Measurements from ENCODE around the gene DSCAML1.

DSCAML1 gene

DNA sequence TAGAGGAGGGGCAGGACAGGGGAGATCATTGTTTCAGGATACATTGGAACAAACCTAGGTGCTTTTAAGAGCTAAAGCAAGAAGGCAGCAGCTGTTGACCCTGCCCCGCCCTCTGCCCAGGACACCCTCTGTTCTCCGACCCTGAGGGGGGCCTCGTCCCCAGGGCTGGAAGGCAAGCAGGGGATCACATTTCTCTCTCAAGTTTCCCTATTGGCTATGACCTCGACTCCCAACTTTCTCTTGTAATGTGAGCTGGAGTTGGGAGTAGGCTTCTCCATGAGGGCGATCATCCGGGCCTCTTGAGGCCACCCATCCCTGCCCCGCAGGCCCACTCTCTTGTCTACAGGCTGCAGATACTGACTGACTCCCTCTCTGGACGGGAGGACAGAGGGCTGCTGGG is 37.7 kb downstream of the DSCAML1 start:
- DNase-seq, result no peak

DNA sequence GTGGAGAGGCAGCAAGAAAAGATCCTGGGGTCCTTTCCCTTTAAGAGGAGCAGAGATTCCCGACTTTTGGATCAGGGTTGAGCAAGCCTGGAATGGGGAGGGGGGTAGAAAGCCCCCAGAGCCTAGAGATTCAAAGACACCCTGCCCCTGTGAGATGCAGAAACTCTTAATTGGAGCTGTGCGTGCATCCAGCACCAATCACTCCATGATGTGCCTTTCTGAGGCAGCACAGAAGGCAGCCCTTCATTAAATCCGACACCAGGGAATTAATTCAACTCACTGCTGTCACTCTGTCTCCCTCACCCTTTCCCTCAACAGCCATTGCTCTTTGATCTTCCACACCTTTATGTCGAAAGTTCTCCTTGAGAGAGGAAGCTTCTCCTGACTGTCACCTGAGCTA is 43.0 kb downstream of the DSCAML1 start:
- DNase-seq, result no peak

DNA sequence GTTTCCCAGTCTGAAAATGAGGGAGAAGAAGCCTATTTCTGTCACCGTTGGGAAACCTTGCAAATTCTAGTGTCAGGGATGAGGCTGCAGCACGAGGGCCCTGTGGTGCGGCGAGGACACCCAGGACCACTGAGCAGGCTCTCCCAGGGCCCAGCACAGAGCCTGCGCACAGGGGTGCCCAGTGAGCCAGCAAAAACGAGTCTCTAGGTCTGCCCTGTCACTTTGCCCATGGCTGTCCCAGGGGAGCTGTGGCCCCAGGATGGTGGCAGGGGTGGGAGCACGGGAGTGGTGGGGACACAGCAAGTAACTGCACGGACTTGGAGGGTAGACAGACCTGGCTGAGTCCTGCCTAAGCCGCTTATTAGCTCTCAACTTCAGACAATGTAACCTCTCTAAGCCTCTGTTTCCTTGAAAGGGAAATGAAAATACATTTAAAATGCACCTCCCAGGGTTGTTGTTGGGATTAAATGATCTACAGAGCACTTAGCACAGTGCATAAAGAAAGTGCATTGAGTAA is 44.2 kb downstream of the DSCAML1 start:
- no peak for DNase-seq

DNA sequence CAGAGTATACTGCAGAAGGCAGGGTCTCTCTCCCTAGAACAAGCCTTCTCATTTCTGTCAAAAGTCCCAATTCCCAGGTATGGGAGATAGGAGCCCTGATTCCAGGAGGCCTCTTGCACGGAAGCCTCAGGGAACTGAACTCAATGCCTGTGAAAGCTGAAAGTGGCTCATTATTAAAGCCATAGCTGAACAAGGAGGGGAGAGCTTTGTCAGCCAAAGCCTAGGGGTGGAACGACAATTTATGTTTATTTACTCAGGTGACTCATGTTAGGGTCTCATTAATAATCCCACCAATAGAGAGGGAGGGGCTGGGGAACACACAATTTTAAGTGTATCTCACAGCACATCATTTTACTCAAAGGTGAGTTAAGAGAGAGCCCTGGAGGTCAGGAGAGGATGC is 44.9 kb downstream of the DSCAML1 start:
- DNase-seq, result no peak

DNA sequence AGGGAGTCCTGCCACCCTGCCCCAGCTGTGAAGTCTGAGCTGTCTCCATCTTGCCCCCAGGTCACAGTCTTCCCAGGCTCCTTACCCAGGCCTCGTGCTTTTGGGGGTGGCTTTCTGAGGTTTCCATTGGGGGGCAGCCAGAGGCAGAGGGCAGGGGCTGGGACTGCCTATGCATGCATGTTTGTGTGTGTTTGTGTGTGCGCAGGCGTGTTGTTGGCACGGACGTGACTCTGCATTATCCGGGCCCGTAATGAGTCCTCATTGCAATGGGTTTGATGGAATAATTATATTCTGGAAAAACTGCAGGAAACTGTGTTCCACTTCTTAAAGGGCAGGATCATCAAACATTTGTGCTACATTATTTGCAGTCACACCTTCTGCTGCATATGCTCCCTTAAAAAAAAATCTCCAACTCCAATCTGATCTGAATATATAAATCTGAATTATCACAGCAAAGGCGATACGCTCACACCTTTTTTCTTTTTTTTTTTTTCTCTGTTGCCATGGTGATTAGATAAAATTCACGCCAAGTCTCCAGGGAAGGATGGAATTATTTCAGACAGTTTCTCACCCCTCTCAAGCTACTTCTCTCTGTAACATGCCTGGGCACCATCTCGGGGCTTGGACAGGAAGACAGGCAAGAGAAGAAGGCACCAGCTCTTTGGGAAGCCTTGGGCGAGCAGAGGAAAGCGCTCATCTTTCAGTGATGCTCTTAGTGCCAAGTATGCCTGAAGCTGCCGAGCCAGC is 45.9 kb downstream of the DSCAML1 start:
- DNase-seq, result no peak

DNA sequence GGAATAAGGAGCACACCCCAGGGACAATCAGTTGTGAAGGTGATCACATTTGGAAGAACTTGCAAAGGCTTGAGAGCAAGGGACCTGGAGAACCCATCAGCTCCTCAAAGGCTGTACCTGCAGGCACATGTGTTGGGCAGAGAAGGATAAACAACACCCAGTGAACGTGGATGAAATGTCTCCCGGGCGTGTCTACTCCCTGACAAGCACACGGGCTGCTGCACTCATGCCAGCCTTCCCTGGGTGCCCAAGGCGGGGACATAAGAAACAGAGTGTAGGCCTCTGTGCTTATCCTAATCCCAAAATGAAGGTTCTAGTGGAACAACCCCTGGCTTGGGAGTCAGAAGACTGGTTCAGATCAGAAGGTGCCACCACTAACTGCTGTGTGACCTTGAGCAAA is 46.7 kb downstream of the DSCAML1 start:
- no peak for DNase-seq

DNA sequence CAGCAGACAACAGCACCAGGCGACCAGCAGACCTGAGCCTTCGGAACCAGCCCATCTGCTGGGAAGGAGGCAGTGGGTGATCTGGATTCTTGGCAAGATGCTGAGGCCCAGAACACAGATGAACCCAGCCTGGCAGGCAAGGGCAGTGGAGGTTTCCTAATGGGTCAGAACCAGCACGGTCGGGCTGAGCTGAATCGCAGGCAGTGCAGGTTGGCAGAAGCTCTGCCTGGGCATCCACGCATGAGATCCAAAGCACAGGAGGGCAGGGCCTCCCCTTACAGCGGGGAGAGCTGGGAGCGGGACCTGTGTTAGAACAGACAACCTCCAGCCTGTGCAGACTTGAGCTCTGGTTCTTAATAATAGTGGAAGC is 47.5 kb downstream of the DSCAML1 start:
- DNase-seq, result no peak

DNA sequence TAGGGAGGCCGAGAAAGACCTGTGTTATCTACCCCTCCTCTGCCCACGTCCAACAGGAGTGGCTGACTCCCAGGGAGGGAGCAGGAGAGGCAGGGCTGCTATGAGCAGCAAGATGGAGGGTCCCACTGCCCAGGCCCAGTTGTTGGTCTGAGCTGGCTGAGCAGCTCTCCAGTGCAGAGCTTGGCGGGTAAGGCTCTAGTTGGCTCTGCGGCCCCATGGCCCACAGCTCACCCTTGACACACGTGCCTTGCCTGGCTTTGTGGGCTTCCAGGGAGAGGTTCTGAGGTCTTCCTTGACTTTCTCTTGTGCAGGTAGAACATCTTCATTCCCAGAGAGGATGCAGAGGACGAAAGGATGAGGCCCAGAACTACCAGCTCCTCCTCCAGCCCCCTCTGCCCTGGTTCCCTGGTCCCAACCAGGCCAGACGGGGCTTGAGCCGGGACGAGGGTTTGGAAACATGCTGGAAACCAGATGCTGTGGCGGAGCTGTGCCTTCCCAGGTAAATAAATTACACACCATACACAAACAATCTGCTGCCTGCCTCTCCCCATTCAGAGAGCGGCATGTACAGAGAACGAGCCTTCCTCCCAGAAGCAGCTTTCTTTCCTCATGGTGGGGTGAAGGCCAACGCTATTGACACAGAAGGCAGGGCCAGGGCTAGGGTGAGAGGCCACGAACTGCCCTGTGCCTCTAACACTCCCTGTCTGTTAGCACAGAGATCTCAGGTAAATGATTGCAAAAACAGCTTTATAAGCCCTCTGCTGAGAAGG is 48.1 kb downstream of the DSCAML1 start:
- DNase-seq, result no peak

DNA sequence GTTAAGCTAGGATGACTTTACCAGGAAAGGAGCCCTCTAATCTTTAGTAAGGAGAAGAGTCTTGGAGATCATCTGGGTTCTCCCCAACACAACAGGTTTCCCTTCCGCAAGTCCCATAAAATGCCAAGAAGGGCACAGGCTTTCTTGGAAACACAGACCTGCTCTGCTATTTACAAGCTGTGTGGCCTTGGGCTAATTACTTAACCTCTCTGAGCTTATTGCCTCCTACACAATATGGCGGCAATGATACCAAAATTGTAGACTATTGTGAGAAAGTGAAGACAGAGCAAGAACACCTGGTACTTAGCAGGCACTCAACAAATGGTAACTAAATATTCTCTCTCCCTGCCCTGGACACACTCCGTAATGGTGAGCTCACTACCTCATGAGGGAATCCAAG is 49.1 kb downstream of the DSCAML1 start:
- DNase-seq, result no peak

DNA sequence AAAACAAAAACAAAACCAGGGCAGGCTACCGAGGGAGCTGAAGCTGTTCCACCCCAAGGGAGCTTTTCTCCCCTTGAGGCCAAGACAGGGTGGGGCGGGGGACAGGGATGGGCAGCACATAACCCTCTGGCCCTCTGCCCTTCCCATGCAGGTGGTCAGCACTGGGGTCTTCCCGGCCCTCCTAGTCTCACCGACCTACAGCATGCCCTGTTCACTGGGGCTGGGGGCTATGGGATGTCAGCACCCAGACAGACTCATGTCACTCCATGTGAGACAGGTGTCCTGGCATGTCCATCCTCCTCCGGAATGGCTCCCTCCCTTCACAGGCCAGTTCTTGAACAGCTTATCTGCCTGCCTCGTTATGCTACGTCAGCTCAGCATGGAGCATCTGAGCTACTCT is 51.7 kb downstream of the DSCAML1 start:
- DNase-seq, result no peak

DNA sequence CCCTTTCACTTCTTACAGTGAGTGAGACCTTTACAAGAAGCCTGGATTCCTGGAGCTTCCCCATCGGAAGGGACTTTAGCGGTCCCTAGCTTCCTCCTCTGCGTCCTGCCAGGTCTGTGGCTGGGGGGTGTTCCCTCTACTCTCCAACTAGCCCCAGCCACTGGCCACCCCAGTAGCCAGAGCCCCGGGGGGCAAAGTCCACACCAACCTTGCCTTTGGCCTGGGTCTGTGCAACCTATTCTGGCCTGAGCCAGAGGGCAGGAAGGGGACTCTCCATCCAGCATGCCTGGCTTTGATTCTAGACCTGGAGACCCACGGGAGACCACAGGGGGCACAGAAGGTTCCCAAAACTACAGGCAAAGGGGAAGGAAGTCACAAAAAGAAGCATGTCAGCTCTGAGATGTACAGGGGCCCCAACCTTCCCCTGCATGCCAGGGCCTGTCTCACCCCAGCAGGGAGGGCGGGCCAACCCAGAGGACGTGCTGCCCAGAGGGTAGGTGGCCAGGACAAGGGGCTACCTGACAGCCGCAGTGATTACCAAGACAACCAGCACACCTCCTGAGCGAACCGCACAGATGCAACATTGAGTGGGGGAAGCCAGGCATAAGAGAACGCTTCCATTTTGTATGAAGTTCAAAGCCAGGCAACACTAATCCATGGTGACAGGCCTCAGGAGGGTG is 52.4 kb downstream of the DSCAML1 start:
- no peak for DNase-seq

DNA sequence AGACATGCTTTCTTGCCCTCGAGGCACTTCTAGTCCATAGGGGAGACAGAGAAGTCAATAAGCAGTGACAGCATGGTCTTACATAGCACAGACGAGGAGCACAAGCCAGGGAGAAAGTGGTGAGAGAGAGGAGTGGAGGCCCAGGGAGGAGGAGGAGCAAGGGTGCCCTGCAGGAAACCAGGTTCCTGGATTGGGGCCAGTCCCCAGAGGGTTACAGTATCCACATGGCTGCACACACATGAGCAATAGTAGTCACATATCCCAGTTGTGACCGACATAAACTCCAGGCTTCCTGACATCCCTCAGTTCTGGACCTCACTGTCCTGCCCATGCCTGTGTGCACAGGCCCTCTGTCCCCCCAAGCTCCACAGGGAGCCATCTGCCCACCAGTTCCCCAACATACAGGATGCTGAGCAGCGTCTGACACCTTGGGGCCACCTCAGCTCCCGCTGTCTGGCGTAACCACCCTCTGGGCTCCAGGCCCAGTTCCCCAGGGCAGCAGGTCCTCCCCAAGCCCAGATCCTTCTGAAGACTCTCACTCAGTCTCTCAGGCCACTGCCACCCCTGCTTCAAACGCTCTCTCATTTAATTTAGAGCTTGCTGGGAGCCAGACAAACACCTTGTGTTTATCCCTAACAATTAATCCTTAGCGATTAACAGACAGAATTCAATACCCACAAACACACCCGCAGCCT is 53.7 kb downstream of the DSCAML1 start:
- DNase-seq, result no peak

DNA sequence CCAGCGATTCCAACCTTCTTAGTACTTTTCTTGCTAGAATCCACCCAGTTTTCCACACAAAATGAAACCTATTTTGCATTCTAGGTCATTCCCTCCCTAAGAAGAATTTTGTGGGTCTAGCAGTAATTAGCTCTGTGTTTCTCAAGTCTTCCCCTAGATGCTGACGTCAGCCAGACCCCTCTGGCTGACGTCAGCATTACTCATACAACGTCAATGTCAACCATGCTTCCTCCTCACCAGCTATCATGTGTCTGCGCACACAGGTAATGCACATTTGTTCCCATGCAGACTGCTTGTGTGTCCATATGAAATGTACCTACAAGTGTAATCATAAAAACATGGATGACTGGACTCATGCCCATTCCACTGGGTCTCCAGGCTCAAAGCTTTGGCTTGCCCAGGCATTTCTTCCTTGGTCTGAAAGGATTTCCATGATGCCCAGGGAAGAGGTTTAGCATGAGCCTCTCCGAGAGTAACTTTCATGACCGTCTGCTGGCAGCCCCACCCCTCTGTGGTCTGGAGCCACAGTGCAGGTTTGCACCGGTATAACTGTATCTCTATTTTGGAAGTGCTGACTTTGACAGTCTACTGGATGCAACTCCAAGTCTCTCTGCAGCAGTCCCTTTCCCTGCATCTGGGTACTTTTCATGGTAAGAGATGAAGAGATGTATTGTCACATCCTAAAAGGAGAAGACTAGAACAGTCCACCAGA is 58.6 kb downstream of the DSCAML1 start:
- no peak for DNase-seq

DNA sequence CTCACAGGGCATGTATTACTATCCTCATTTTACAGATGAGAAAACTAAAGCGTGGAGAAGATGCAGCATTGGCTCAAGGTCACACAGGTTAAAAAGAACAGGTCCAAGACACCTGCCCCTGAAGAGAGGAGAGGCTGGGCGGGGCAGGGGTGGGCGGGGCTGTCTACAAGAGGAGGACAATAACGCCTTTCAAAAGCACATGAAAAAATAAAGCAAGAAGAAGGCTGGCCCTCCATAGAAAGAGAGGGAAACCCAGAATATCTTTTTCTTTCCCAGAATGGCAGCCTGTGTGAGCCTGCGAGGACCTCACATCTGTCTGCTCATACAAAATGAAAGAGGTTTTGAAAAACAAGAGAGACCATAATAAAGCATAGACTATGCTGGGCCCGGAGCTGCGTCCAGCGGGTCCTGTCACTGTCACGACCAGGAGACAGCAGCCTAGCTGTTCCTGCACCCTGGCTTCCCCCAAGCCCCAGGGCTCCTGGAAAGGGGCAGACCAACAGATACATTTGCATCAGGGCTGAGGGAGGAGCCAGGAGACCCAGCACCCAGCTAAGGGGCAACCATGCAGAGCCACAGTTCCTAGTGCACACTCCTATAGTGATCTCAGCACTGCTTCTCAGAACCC is 61.6 kb downstream of the DSCAML1 start:
- no peak for DNase-seq

DNA sequence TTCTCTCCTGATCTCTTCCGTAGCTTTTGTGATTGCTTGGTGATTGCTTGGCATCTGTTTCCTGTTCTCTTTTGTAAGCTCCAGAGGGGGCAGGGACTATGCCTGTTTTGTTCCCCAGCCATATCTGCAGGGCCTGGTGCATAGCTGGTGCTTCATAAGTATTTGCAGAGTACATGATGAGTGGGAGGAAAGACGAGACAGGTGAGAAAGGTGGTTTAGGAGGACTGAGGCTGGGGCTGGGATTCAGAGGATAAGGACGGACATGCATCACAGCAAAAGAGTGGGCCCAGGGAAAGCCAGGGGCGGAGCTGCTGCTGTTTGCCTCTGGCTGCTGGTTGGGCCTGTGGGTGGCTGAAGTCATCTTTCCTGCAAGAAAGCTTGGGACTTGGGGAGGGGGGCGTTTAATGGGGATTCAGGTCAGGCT is 62.4 kb downstream of the DSCAML1 start:
- DNase-seq, result no peak

DNA sequence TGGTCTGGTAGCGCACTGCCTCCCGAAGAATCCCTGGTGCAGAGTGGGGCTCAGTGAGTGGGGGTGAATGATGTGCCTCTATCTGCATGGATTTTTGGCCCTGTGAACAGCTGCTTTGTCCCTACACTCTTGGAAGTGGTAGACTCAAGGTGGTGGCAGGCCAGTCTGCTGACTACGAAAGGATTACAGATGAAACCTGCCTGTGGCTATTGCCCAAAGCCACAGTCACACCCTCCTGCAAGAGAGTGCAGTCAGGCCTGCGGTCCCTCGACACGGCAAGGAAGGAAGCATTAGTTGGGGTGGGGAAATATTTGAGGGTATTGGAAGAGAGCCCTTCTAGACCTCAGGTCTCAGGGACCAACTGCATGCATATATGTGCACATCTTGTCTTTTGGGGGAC is 63.7 kb downstream of the DSCAML1 start:
- DNase-seq, result no peak

DNA sequence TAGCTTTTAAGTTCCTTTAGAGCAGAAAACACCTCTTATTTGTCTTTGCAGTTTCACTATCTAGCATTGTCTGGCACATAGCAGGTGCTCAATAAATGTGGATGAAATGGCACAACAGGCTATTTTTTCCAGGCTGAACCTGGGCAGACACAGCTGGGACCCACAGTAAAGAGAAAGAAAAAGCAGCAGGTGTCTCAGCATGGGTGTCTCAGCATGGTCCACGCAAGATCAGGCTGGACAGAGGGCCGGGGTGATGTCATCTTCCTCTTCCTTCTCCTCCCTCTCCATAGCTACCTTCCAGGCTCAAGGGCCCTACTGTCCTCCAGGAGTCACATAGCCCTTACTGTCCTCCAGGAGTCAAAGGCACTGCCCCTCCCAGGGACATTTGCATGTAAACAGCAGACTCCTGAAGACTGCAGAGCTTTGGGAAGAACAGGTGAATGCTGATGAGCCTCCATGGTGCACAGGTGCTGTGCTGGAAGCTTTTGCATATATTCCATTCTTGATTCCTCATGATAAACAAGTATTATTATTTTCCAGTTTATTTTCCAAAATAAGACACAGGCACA is 65.2 kb downstream of the DSCAML1 start:
- no peak for DNase-seq

DNA sequence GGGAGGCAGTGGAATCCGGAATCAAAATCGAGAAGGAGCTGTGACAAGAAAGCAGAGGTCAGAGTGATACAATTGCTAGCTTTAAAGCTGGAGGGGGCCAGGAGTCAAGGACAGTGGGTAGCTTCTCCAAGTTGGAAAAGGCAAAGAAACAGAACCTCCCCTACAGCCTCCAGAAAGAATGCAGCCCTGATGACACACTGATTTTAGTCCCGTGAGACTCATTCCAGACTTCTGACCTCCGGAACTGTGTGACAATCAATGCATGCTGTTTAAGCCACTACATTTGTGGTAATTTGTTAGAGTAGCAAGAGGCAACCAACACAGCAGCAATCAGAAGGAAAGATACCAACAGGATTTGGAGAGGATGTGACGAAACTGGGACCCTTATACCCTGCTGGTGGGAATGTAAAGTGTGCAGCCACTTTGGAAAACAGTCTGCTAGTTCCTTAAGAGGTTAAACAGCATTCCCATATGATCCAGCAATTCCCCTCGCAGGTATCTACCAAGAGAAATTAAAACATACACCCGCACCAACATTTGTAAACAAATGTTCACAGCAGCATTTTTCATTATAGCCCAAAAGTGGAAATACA is 66.7 kb downstream of the DSCAML1 start:
- DNase-seq, result no peak

DNA sequence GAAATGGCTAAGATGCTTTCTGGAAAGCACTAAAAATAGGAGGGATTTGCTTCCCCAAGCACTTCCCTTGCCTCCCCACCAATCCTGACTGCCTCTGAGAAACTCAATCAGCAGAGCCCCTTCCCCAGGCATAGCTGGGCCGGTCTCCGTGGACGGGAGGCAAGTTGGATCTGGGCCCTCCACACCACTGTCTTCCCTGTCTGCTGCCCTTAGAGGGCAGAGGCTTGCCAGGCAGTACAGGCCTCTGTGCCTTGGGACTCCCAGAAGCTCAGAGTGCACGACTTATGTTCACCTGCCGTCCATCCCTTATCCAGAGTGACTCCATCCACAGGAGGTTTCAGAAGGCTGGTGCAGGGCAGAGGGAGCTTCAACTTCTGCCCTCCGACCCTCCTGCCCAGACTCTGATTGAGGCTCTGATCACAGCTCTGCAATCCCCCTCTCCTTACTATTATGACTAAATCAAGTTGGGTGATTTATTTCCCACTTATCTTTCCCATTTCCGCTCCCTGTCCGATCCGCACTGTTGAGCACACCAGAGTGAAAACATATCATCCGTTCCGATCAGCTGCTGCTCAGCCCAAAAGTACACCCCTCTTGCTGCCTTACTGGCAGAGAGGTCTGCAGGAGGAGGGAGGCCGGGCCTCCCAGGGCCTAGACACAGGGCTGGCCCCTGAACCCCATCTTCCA is 71.8 kb downstream of the DSCAML1 start:
- DNase-seq, result no peak

DNA sequence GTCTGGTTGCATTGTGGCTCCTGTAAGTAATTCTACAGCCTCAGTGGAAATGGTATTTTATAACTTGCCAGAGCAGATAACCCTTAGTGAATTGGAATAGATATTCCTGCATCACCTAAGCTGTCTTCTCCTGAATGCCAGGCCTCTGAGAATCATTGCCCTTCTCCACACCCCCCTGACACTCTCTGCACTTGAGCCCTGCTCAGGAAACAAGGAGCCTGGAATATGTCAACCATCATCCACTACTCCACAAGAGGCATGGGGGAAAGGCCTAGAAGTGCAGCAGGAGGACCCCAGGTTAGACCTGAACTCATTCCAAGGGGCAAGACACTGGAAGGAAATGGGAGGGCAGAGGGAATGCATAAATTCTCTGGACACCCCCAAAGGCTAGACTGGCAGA is 72.4 kb downstream of the DSCAML1 start:
- no peak for DNase-seq
